HG02970 (cell line): ENCODE results near the gene AGO3.
"Not testable (repeated sequence)": the region's sequence is repeated elsewhere in the genome, so short reads cannot be mapped to it uniquely, and the experiment has no call there.

ENCODE experiments used
- ATAC-seq: cut with Tn5 transposase; IDR thresholded peaks from one replicate; pipeline ENCODE4 v1.9.1; 2021; ENCODE audit warnings: mild to moderate bottlenecking, moderate library complexity, moderate number of reproducible peaks; ENCODE audit not compliant: unreplicated experiment, low FRiP score

AGO3 gene

GRCh38 chr1:35924838-35925237 is 6.1 kb upstream of the AGO3 start:
- ATAC-seq: no peak

GRCh38 chr1:35925741-35926140 is 5.2 kb upstream of the AGO3 start:
- no peak for ATAC-seq

- ATAC-seq: no peak
Measured at GRCh38 chr1:35927472-35927871, 3.4 kb upstream of the AGO3 start.

- ATAC-seq: no peak
Measured at GRCh38 chr1:35929730-35930592, 944 bp upstream of the AGO3 start.

- no peak for ATAC-seq
Measured at GRCh38 chr1:35931446-35932157, 697 bp downstream of the AGO3 start.

- ATAC-seq: no peak
Measured at GRCh38 chr1:35932158-35932636, 1.3 kb downstream of the AGO3 start.

GRCh38 chr1:35932941-35933340 is 2.0 kb downstream of the AGO3 start:
- ATAC-seq: no peak

- no peak for ATAC-seq
Measured at GRCh38 chr1:35935442-35936388, 4.8 kb downstream of the AGO3 start.

GRCh38 chr1:35936838-35937237 is 5.9 kb downstream of the AGO3 start:
- no peak for ATAC-seq

- ATAC-seq: no peak
Measured at GRCh38 chr1:35939484-35939883, 8.6 kb downstream of the AGO3 start.

GRCh38 chr1:35945327-35945726 is 14.4 kb downstream of the AGO3 start:
- ATAC-seq: no peak

GRCh38 chr1:35947547-35947946 is 16.6 kb downstream of the AGO3 start:
- ATAC-seq: no peak

- ATAC-seq: no peak
Measured at GRCh38 chr1:35958558-35958957, 27.7 kb downstream of the AGO3 start.

GRCh38 chr1:35959304-35959703 is 28.4 kb downstream of the AGO3 start:
- no peak for ATAC-seq

- ATAC-seq: no peak
Measured at GRCh38 chr1:35962952-35963351, 32.0 kb downstream of the AGO3 start.

GRCh38 chr1:35964277-35964676 is 33.4 kb downstream of the AGO3 start:
- ATAC-seq: not testable (repeated sequence)

- no peak for ATAC-seq
Measured at GRCh38 chr1:35968396-35968795, 37.5 kb downstream of the AGO3 start.

- no peak for ATAC-seq
Measured at GRCh38 chr1:35971601-35972000, 40.7 kb downstream of the AGO3 start.

- not testable (repeated sequence) for ATAC-seq
Measured at GRCh38 chr1:35972631-35973030, 41.7 kb downstream of the AGO3 start.

- ATAC-seq: no peak
Measured at GRCh38 chr1:35980090-35980489, 49.2 kb downstream of the AGO3 start.

GRCh38 chr1:35988237-35988636 is 57.3 kb downstream of the AGO3 start:
- no peak for ATAC-seq
